ENCODE data around the gene ZNF865. TPM values are rescaled to one million over a fixed set of nuclear protein-coding genes. Genes with fewer than 3 reads are reported as not detected.

ZNF865 gene
- total RNA-seq, 4 donors from 2014 or later = 7.5 to 15.4 (median 10.2) TPM

- Histone ChIP-seq H3K27me3 (no peaks in the 10 kb centered on the region), H3K36me3 (peaks cover 6 to 24% (median 15%) of the 10 kb centered on the region in 4 donors), H3K4me1 (peaks cover 5 to 42% (median 32%) of the 10 kb centered on the region in 4 donors), H3K27ac (replicated peaks in 1 of 4) (peak overlapping the region; percentile 90 to 96 (median 94)), H3K9me3 (no peaks in the 10 kb centered on the region), H3K4me3 (peak overlapping the region in 3 of 4 donors; percentile 59 to 77 (median 66))
- TF ChIP-seq, protein P1, sequence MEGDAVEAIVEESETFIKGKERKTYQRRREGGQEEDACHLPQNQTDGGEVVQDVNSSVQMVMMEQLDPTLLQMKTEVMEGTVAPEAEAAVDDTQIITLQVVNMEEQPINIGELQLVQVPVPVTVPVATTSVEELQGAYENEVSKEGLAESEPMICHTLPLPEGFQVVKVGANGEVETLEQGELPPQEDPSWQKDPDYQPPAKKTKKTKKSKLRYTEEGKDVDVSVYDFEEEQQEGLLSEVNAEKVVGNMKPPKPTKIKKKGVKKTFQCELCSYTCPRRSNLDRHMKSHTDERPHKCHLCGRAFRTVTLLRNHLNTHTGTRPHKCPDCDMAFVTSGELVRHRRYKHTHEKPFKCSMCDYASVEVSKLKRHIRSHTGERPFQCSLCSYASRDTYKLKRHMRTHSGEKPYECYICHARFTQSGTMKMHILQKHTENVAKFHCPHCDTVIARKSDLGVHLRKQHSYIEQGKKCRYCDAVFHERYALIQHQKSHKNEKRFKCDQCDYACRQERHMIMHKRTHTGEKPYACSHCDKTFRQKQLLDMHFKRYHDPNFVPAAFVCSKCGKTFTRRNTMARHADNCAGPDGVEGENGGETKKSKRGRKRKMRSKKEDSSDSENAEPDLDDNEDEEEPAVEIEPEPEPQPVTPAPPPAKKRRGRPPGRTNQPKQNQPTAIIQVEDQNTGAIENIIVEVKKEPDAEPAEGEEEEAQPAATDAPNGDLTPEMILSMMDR (IDR thresholded peaks at IDR 0.05) = no peak
- TF ChIP-seq POLR2A (IDR thresholded peaks at IDR 0.05; ENCODE audit: low read depth) = no peak
- TF ChIP-seq POLR2AphosphoS5 (IDR thresholded peaks at IDR 0.05) = no peak
- no peak for TF ChIP-seq EP300 (IDR thresholded peaks at IDR 0.05)
- intact Hi-C loops (cut with DNase I) = no loop called here
- 58% methylated on average over 7 of the region's 7 CpGs for WGBS
- DNase-seq (ENCODE audit: extremely low spot score) = no peak
These were observed 18.1 kb downstream of the ZNF865 start for GRCh38 chr19:55623561-55623960.

- DNase-seq (ENCODE audit: extremely low spot score) = peak; percentile 98
- Histone ChIP-seq H3K4me3 (peak within 1 kb of the TSS; percentile 59 to 77 (median 68)), H3K27ac (replicated peaks in 1 of 4) (peak within 1 kb of the TSS; percentile 90 to 96 (median 94)), H3K4me1 (peaks cover 5 to 34% (median 24%) of the 10 kb centered on the region in 4 donors), H3K27me3 (no peaks in the 10 kb centered on the region), H3K36me3 (peaks cover 6 to 24% (median 15%) of the 10 kb centered on the region in 4 donors), H3K9me3 (no peaks in the 10 kb centered on the region)
- under 1% methylated on average over 18 of the region's 56 CpGs for WGBS
- peak; percentile 80 to 82 for TF ChIP-seq POLR2AphosphoS5 (IDR thresholded peaks at IDR 0.05)
- TF ChIP-seq, protein P1 (IDR thresholded peaks at IDR 0.05) = peak in 1 of 3 experiments; percentile 6
- no peak for TF ChIP-seq EP300 (IDR thresholded peaks at IDR 0.05)
- intact Hi-C loops (cut with DNase I) = no loop called here
These were observed 18.9 kb downstream of the ZNF865 start, which contains the start of gene ZNF784 for GRCh38 chr19:55624109-55625003. Gene ZNF784 (minus strand): TSS chr19:55624566. CDS start chr19:55624561, 5 bp downstream.

- Histone ChIP-seq H3K4me1 (peaks cover 5 to 28% (median 19%) of the 10 kb centered on the region in 4 donors), H3K27me3 (no peaks in the 10 kb centered on the region), H3K9me3 (no peaks in the 10 kb centered on the region), H3K27ac (replicated peaks in 1 of 4) (peak overlapping the region; percentile 90 to 96 (median 94)), H3K36me3 (peaks cover 6 to 24% (median 15%) of the 10 kb centered on the region in 4 donors), H3K4me3 (peak overlapping the region; percentile 59 to 77 (median 68))
- intact Hi-C loops (cut with DNase I) = no loop called here
- 46% methylated on average over 11 of the region's 11 CpGs for WGBS
- DNase-seq (ENCODE audit: extremely low spot score) = no peak
- TF ChIP-seq EP300 (IDR thresholded peaks at IDR 0.05) (no peak), POLR2A (IDR thresholded peaks at IDR 0.05; ENCODE audit: low read depth) (no peak), POLR2AphosphoS5 (IDR thresholded peaks at IDR 0.05) (no peak)
- TF ChIP-seq, protein P1 (IDR thresholded peaks at IDR 0.05) = no peak
These were observed 19.5 kb downstream of the ZNF865 start for GRCh38 chr19:55625004-55625326.

DNA sequence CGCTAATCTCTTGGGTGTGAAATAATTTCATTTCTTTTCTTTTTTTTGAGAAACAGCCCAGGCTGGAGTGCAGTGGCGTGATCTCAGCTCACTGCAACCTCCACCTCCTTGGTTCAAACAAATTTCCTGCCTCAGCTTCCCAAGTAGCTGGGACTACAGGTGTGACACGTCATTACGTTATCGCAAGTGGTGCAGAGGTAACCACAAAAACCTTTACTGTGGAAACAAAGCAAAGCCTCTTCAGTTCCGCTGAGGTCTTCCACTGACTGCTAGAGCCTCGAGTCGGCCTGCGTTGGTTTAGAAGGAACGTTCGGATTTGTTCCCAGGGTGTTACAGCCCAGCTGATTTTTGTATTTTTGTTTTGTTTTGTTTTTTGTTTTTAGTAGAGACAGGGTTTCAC is 20.9 kb downstream of the ZNF865 start:
- Histone ChIP-seq H3K27me3 (no peaks in the 10 kb centered on the region), H3K4me3 (no peak overlapping the region), H3K36me3 (peaks cover 6 to 12% (median 11%) of the 10 kb centered on the region in 4 donors), H3K27ac (replicated peaks in 1 of 4) (no peak overlapping the region), H3K4me1 (peaks cover 5 to 22% (median 15%) of the 10 kb centered on the region in 4 donors), H3K9me3 (no peaks in the 10 kb centered on the region)
- intact Hi-C loops (cut with DNase I) = no loop called here
- WGBS = 81% methylated on average over 11 of the region's 11 CpGs
- DNase-seq (ENCODE audit: extremely low spot score) = no peak
- TF ChIP-seq, protein P1 (IDR thresholded peaks at IDR 0.05) = no peak
- no peak for TF ChIP-seq POLR2A (IDR thresholded peaks at IDR 0.05; ENCODE audit: low read depth)
